ENCODE measurements around the gene BMP5. TPM values are rescaled to one million over a fixed set of nuclear protein-coding genes. Genes with fewer than 3 reads are reported as not detected.

Gene BMP5
- total and polyA plus RNA-seq, 2 donors from 2014 or later = 0.76 to 0.86 TPM

- no peak for FAIRE-seq
These were observed 20.8 kb upstream of the BMP5 start for GRCh38 chr6:55895972-55896730.

GRCh38 chr6:55892749-55893357 is 17.5 kb upstream of the BMP5 start:
- H3K4me1 ChIP-seq (ENCODE audit: control insufficient read depth in 2 of 3, insufficient read depth in 2 of 3, low read depth in 1 of 3, low read length in 3 of 3) = no peaks in the 10 kb centered on the region
- FAIRE-seq (no peak), DNase-seq (no peak)
- H3K9ac ChIP-seq (ENCODE audit: low read length in 3 of 3) = no peak overlapping the region
- TF ChIP-seq CTCF (IDR thresholded peaks at IDR 0.05; ENCODE audit: borderline replicate concordance, extremely low read depth, insufficient read depth) = no peak
- intact Hi-C loops (cut with DNase I) = no loop called here
- no peaks in the 10 kb centered on the region for H3K27me3 ChIP-seq (ENCODE audit: control insufficient read depth, insufficient read depth, low read length)
- no peaks in the 10 kb centered on the region for H3K36me3 ChIP-seq (ENCODE audit: control insufficient read depth in 2 of 3, insufficient read depth in 3 of 3, low read length in 3 of 3)
- no peak overlapping the region for H3K4me3 ChIP-seq (ENCODE audit: low read length in 3 of 3)
- no peak overlapping the region for H3K27ac ChIP-seq (ENCODE audit: low read depth in 2 of 2, low read length in 2 of 2)
- H3K9me3 ChIP-seq (ENCODE audit: control insufficient read depth in 2 of 3, insufficient read depth in 1 of 3, low read length in 3 of 3) = no peaks in the 10 kb centered on the region

More at GRCh38 chr6:55895972-55896730, 20.8 kb upstream of the BMP5 start:
- H3K27ac ChIP-seq (ENCODE audit: low read depth in 2 of 2, low read length in 2 of 2) = no peak overlapping the region
- TF ChIP-seq CTCF (IDR thresholded peaks at IDR 0.05; ENCODE audit: borderline replicate concordance, extremely low read depth, insufficient read depth) = no peak
- H3K36me3 ChIP-seq (ENCODE audit: control insufficient read depth in 2 of 3, insufficient read depth in 3 of 3, low read length in 3 of 3) = no peaks in the 10 kb centered on the region
- H3K9ac ChIP-seq (ENCODE audit: low read length in 3 of 3) = no peak overlapping the region
- H3K4me3 ChIP-seq (ENCODE audit: low read length in 3 of 3) = no peak overlapping the region
- intact Hi-C loops (cut with DNase I) = no loop called here
- H3K27me3 ChIP-seq (ENCODE audit: control insufficient read depth, insufficient read depth, low read length) = no peaks in the 10 kb centered on the region
- no peak for DNase-seq
- H3K9me3 ChIP-seq (ENCODE audit: control insufficient read depth in 2 of 3, insufficient read depth in 1 of 3, low read length in 3 of 3) = no peaks in the 10 kb centered on the region
- H3K4me1 ChIP-seq (ENCODE audit: control insufficient read depth in 2 of 3, insufficient read depth in 2 of 3, low read depth in 1 of 3, low read length in 3 of 3) = no peaks in the 10 kb centered on the region

GRCh38 chr6:55888917-55889316 is 13.5 kb upstream of the BMP5 start:
- TF ChIP-seq CTCF (IDR thresholded peaks at IDR 0.05; ENCODE audit: borderline replicate concordance, extremely low read depth, insufficient read depth) = no peak
- no peaks in the 10 kb centered on the region for H3K27me3 ChIP-seq (ENCODE audit: control insufficient read depth, insufficient read depth, low read length)
- intact Hi-C loops (cut with DNase I) = loop anchor here (10.0 kb wide), 1 partner anchor 444 kb away; no protein-coding TSS in a partner anchor
- no peaks in the 10 kb centered on the region for H3K9me3 ChIP-seq (ENCODE audit: control insufficient read depth in 2 of 3, insufficient read depth in 1 of 3, low read length in 3 of 3)
- no peak for DNase-seq
- H3K27ac ChIP-seq (ENCODE audit: low read depth in 2 of 2, low read length in 2 of 2) = no peak overlapping the region
- H3K4me1 ChIP-seq (ENCODE audit: control insufficient read depth in 2 of 3, insufficient read depth in 2 of 3, low read depth in 1 of 3, low read length in 3 of 3) = no peaks in the 10 kb centered on the region
- H3K4me3 ChIP-seq (ENCODE audit: low read length in 3 of 3) = no peak overlapping the region
- no peaks in the 10 kb centered on the region for H3K36me3 ChIP-seq (ENCODE audit: control insufficient read depth in 2 of 3, insufficient read depth in 3 of 3, low read length in 3 of 3)
- no peak overlapping the region for H3K9ac ChIP-seq (ENCODE audit: low read length in 3 of 3)
- FAIRE-seq = no peak
